ENCODE data around the gene UBE3C.

DNA sequence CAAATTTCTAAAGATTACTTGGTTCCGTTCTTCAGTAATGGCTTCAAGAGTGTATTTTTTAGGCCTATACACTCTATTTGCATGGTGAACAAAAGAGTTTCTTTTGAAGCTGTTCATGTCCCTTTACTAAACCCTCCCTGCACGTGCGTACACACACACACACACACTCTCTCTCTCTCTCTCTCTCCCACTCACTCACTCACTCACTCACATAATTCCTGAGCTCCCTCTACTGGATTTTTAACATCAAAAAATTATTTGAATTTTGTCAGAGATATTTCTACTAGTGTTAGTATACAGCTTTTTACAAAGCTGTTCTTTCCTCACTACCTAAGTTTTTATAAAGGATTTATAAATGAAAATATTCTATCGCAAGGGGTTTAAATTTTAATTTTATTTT, 85.9 kb downstream of the UBE3C start:
- TF ChIP-seq, protein P1, sequence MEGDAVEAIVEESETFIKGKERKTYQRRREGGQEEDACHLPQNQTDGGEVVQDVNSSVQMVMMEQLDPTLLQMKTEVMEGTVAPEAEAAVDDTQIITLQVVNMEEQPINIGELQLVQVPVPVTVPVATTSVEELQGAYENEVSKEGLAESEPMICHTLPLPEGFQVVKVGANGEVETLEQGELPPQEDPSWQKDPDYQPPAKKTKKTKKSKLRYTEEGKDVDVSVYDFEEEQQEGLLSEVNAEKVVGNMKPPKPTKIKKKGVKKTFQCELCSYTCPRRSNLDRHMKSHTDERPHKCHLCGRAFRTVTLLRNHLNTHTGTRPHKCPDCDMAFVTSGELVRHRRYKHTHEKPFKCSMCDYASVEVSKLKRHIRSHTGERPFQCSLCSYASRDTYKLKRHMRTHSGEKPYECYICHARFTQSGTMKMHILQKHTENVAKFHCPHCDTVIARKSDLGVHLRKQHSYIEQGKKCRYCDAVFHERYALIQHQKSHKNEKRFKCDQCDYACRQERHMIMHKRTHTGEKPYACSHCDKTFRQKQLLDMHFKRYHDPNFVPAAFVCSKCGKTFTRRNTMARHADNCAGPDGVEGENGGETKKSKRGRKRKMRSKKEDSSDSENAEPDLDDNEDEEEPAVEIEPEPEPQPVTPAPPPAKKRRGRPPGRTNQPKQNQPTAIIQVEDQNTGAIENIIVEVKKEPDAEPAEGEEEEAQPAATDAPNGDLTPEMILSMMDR (CRISPR knock-in tag; IDR thresholded peaks at IDR 0.05) = peak; percentile 25; the same call in 1 of the 2 replicates
- no peak for TF ChIP-seq KDM1A (CRISPR knock-in tag; IDR thresholded peaks at IDR 0.05)
- TF ChIP-seq ATF1 (CRISPR knock-in tag; IDR thresholded peaks at IDR 0.05) = no peak
- TF ChIP-seq CREB1 (IDR thresholded peaks at IDR 0.05) = no peak
- no peak for TF ChIP-seq CREB1 (CRISPR knock-in tag; IDR thresholded peaks at IDR 0.05)

Measured in HepG2 (cell line).